NCI-H2081 treated with DMSO at 0.1 percent for 48 hours (cell line): Measurements from ENCODE around the gene SLC13A3.

Source experiments
- DNase-seq: peaks from one replicate; lab custom pipeline; 2025; lab: John Stamatoyannopoulos, UW

The SLC13A3 gene

DNA sequence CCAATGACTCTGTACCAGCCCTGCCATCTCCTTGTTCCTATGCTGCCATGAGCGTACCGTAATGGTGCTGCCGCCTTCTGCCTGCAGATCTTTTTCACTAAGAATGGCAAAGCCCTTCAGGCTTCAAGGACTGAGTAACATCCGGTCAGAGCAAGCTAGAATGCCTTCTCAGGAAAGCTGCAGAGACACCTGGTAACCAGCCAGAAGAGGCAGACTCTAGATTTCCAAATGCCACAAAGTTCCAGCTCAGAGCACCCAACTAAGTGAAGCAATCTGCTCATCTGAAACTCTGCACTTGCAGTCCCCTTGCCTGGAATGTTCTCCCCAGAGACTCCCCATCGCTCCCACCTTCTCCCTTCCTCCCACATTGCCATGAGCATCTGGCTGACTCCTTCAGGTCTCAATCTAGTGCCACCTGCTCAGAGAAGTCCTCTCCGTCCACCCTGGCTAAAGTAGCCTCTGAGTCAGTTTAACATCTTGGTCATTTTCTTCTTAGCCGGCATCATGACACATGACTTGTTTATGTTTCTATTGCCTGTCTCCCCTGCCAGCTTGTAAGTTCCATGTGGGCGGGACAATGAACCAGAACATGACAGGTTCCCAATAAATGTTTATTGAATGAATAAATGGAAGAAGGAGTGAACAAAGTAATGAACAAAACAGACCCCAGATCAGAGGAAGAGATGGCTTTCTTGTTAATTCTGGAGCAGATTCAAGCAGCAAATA is 93.9 kb downstream of the SLC13A3 start:
- DNase-seq = no peak

DNA sequence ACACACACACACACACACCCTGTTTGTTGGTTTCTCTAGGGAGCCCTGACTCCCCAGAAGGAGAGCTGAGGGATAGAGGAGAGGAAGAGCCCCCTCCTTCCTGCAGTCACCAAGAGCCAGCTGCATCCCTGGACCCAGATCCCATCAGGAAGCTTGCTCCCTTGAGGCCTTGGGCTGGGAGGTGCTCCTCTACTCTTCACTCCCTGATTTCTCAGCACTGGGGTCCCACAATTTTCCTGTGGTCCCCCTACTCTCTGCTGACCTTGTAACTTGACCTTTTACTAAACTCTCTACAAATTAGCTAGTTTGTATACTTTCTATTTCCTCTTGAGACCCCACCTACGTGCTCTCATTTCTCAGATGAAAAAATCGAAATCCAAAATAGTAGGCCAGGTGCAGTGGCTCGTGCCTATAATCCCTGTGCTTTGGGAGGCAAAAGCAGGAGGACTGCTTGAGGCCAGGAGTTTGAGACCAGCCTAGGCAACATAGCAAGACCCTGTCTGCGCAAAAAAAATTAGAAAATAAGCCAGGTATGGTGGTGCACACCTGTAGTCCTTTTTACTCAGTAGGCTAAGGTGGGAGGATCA is 95.8 kb downstream of the SLC13A3 start:
- DNase-seq = no peak

DNA sequence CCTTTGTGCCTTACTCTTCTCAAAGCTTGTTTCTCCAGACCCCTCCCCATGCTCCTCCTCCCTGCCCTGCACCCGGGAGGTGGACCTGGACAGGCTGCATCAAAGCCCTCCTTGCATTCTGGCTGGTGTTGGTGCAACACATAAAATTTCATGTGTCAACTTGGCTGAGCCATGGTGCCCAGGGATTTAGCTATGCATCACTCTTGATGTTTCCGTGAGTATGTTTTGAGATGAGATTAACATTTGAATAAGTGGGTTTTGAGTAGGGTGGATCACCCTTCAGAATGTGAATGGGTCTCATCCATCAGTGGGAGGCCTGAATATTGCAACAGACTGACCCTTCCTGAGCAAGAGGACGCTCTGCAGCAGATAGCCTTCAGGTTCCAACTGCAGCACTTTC is 96.4 kb downstream of the SLC13A3 start:
- DNase-seq = no peak

DNA sequence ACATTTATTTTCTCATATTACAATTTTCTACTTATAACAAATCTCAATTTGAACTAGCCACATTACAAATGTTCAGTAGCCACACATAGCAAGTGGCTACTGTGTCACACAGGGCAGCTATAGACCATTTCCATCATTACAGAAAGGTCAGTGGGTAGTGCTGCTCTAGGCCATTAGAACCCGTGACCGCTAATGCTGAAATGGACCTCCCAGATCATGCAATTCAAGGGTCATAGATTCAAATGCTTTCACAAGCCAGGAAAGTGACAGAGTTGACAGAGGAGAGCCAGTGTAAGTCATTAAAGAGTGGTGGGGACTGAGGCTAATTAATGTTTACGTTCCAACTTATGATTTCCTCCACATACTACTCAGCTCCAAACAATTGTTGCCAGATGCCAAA is 97.3 kb downstream of the SLC13A3 start:
- DNase-seq = no peak

DNA sequence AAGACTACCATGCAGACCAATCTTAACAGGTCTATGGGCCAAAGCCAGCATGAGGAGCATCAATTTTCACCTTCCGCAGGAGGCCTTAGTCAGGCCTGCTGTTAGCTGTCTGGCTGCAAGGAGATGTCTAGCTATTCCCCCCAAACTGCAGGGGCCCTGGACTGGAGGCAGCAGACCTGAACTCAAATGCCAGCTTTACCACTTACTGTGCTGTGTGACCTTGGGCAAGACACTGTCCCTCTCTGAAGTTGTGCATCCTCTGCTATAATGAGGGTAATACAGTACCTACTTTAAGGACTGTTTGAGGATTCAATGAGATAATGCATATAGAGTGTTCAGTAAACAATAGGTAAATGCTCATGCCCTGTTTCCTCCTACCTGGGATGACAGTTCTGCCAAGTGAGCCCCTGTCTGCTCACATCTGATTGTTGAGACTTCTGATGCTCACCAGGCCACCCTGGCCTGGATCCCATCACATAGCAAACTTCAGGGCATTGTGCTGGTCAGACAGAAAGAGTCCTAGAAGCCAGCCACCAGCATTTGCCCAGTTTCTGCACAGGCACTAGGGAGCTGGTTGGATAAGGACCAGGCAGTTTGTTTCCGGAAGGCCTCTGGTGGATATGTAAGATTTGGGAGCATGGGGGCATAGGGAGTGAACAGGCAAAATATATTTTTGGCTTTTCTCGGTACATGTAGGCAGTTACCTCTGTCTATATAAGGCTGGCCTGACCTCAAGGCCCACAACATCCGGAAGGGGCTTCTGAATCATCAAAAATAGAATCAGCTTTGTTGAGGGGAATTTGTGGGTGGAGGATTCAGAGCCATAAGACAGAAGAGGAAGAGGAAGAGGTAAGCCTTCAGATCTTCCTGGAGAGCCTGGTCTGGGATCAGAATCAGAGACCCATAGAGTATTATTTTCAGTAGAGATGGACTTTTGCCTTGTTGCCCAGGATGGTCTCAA is 98.5 kb downstream of the SLC13A3 start:
- no peak for DNase-seq

DNA sequence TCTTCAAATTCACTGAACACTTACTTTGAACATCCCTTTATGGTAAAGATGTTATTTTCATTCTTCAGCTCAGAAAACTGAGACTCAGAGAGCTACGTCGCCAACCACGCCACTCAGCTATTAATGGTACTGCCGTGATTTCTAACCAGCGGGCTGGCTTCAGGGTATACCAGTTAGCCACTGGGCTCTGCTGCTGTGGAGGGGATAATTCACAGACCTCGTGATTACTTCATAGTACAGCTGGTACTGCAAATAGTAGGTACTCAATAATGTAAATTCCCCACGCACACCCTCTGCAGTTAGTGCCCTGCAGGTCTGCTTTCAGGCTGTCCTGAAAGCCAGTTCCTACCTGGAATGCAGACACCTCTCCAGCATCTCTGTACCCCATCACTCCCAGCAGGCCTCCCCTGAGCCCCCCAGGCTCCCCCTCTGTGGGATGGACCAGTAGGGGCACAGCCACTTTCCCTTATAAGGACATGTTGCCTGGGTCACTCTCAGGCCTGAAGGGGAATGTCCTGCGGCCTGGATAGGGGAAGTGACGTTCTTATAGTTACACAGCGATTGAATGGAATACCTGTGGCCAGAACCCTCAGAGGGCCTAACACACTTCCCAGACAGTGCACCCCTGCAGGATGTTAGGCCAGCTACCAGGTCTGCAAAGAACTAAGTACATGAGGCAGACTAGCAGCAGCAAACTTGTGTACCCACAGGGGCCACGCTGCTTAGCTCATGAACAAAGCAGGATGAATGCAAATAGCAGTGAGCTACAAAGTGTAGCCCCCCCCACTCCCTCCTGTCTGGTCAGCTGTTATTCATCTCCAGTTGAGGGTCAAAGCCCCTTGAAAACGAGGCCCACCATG is 99.5 kb downstream of the SLC13A3 start:
- no peak for DNase-seq

DNA sequence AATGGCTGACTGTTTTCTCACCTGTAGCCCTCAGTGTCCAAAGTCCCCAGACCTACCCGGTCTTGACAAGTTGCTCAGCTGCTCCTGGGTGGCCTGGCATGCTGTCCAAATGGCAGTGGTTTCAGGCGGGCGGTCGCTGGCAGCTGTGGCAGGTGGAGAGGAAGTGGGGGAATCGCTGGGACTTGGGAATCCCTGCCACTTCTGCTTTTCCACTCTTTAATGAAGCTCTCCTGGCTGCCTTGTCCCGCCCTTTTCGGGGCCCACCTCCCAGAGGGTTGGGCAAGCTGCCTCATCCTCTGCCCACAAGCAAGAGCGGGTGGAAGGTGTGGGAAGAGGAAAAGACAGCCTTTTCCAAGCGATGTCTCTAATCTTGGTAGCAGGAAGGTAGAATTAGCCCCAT is 100.8 kb downstream of the SLC13A3 start, which contains the start of gene OCSTAMP:
OCSTAMP (minus strand) TSS at position 194 of the 400 bp plus-strand sequence; CDS start at position 100, 94 bp downstream.
- no peak for DNase-seq

DNA sequence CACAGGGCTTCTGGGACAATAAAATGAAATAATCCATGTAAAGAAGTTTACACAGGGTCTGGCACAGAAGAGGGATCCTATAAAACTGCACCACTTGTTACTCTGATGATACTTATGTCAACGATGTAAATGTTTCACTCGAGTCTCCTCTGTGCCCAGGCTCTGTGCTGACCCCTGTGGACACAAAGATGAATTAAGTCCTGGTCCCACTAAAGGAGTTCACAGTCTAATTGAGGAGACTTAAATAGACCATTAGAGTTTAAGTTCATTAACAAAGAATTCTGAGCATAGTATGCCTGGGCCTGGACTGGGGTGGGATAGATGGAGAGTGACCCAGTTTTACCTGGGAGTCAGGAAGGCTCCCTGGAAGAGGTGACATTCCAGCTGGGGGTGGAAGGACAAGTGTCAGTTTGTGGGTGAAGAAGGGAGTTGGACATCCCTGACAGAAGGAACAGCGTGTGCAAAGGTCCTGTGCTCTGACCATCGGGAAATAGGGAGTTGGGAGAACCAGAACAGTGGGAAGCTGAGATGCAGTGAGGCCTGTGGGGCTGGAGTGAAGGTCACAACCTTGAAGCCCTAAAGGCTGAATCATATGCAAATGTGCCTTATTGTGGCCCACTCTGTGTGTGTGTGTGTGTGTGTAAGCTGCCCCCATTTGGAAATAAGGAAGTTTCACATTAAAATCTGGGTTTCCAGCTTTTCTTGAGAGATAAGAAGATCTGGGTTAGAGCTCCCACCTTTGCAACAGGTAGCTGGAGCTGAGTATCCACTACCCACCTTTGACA is 101.9 kb downstream of the SLC13A3 start:
- no peak for DNase-seq

DNA sequence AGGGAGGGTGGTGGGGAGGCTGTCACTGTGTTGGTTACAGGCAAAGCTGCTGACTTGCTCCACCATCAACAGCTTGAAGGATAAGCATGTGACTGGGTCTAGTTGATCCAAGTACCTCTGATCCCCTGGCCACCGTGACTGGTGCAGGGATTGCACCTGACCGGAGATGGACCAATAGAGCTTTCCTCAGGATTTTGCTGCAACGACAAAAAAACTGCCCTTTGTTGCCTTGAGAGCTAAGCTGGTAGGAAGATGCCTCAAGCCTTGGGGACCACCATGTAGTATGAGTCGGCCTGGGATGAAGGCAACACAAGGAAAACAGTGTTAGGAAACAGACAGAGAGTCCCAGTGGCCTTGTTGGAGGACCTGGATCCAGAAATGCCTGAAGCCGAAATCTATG is 102.6 kb downstream of the SLC13A3 start:
- DNase-seq = no peak

DNA sequence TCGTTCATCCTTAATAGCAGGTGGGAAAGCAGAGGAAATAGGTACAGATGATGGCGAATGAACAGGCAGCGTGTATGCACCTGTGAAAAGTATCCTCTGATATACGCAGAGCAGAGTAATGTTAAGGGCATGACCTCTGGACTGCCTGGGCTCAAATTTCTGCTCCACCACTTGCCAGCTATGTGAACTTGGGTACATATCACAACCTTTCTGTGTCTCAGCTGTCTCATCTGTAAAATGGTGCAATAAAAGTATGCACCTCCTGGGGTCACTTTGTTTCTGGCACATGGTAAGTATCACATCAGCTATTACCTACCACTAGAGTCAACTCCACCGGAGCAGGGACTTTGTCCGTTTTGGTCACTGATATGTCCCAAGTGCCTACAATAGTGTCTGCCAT is 103.3 kb downstream of the SLC13A3 start:
- DNase-seq = no peak

DNA sequence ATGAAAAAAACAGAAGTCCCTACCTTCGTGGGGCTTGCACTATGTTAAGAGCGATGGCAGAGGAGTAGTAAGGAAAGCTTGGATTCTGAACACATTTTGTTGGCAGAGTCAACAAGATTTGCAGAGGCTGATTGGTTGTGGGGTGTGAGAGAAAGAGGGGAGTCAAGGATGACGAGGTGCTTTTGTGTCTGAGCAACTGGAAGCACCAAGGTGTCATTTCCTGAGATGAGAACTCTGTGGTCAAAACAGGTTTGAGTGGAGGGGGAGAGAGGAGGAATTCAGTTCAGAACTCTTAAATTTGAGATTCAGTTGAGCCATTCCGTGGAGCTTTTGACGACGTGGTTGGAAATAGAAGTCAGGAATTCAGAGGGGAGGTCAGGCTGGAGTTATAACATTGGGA is 104.3 kb downstream of the SLC13A3 start:
- no peak for DNase-seq

DNA sequence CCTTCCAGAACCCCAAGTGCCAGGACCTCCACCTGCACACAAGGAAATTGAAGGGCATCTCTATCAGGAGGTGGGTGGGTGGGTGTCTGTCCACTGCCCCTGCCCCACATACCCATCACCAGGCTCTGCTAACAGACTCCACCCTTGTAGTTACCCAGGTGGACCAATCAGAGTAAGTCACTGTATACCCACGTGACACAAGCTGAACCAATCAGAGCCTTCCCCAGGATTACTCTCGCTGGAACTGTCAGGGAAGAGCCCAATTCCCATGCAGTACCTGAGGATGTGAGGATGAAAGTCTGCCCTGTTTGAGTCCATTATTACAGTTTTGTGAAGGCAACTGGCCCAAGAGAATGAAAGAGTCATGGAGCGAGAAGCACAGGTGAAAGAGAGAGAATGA is 105.0 kb downstream of the SLC13A3 start:
- DNase-seq = no peak

DNA sequence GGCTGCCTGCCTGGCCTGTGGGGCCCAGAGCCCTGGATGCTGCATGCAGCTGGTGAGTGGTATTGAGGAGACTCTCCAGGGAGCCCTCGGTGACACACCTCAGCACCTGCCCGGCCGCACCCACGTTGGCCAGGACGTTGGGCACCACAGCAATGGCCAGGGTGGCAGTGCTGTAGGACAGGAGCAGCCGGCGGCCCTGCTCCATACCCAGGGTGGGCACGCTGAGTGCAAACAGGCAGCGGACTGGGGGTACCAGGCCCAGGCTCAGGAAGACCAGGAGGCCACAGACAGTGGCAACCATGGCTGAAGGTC is 105.5 kb downstream of the SLC13A3 start:
- no peak for DNase-seq

DNA sequence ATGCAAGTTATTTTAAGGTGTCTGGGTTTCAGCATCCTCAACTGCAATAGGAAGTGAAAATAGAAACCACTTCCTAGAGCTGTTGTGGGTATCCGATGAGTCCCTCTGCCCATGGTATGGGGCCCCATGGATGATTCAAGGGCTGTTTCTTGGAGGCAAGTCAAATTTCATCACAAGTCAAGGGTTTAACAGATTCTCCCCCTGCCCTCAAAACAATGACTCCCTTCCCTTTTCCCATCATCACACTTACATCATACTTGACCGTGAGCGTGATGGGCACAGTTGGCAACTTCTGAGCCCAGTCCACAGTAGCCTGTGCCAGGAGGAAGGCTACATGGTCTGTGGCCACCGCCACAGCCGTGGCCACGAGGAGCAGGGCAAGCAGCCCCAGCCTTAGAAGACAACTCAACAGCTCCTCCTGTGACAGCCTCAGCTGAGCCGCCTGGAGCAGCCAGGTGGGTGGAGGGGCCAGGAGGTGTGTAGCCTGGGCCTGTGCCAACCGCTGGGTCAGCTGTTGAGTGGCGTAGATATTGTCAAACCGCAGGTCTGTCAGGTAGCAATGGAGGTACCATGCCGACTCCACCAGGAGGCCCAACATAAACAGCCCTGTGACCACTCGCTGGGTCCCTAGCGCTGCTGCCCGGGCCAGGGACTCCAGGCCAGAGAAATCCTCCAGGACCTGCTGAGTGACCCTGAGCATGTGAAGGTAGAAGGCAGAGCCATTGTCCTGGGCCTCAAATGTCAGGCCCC is 106.0 kb downstream of the SLC13A3 start:
- DNase-seq = no peak

DNA sequence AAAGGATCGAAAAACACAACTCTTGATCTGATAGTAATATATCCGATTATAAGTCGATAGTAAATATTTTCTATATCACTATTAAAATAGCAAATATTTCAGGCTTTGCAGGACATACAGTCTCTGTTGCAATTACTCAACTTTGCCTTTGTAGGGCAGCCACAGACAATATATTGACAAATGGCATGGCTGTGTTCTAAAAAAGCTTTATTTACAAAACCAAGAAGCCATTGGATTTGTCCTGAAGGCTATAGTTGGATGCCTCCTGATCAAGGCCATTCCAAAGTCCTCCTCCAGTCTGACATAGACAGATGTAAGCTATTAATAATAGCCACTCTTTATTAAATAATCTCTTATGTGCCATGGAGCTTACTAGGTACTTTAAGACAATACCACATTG is 106.7 kb downstream of the SLC13A3 start:
- DNase-seq = no peak

DNA sequence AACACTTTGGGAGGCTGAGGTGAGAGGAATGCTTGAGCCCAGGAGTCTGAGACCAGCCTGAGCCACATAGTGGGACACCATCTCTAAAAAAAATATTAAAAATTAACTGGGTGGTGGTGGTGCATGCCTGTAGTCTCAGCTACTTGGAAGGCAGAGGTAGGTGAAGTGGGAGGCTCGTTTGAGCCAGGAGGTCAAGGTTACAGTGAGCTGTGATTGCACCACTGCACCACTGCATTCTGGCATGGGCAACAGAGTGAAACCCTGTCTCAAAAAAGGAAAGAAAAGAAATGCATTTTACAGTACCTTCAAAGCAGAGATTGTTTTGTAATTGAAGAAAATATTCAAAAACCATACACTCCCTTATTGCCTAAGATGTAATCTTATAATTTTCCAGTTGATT is 107.3 kb downstream of the SLC13A3 start:
- DNase-seq = no peak

DNA sequence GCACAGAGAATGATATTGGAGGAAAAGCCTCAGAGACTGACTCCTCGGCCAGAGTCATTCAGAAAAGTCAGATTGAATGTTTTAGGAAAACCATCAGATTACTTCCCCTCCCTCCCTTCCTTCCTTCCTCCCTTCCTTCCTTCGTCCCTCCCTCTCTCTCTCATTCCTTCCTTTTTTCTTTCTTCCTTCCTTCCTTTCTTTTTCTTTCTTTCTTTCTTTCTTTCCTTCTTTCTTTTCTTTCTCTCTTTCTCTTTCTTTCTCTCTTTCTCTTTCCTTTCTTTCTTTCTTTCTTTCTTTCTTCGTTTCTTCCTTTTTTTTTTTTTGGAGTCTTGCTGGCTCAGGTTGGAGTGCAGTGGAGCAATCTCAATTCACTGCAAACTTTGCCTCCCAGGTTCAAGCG is 108.2 kb downstream of the SLC13A3 start:
- DNase-seq = no peak

DNA sequence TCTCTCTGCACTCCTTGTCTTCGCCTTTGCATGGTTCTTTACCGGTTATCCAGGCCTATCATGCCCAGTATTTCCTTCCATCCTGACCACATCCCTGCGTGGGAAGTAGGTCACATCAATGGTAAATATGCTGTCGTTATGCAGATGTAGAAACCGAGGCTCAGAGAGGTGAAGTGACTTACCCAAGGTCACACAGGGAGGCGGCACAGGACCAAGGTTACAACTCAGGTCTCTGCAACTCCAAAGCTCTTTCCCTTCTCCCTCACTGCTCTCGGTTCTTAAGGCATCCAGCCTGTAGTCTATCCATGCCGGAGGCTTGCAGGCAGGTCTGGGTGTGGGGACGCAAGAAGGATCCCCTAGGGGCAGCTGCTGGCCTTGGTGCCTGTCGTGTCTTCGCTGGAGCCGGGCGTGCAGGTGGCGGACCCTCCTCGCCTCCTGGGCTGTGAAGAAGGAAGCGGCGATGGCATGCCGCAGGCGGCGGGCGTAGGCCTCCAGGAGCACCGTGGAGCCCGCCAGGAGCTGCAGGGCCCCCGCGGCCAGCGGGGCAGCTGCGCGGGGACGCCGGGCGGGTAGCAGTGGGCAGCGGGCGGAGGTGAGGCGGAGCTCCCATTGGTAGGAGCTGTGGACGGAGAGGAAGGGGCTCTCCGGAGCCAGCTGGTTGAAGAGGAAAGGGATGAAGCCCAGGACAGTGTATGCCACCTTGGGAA is 109.9 kb downstream of the SLC13A3 start:
- no peak for DNase-seq

DNA sequence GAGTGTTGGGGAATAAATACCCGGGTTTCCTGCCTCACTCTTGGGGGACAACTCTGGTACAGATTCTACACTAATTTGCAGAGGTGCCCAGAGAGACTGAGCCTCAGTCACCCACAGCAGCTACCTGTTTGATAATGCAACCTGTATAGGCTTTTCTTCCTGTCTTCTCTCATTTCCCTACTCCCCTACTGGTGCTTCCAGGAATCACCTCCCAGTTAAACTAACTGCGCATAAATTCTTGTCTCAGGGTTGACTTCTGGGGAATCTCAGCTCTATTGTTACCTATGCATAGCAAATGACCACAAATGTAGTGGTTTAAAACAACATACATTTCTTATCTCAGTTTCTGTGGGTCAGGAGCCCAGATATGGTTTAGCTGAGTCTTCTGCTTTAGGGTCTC is 112.1 kb downstream of the SLC13A3 start:
- no peak for DNase-seq

DNA sequence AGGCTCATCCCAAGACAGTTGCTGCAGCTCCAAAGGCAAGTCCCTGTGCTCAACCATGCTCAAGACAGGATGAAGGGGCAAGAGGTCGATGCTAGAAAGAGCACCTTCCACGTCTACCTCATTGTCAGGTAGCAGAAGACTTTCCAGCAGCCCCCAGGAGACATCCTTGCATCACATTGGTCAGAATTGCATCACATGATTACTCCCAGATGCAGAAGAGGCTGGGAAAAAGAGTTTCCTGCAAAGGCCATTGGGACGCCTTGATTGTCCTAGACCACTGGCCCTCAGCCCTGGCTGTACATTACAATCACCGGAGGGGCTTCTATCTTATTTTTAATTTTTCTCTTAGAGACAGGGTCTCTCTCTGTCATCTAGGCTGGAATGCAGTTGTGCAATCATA is 120.6 kb downstream of the SLC13A3 start:
- no peak for DNase-seq
